K562 (cell line): ENCODE data around the gene ABCA1. TPM values are rescaled to one million over a fixed set of nuclear protein-coding genes. Genes with fewer than 3 reads are reported as not detected.

Experiments used
- ARHGAP35 ChIP-seq: fragments of 450-650 bp; IDR thresholded peaks from 2 replicates; pipeline ENCODE4 v1.6.1; 2018; ENCODE audit not compliant: partially characterized antibody
- CEBPB ChIP-seq: fragments of 450-650 bp; IDR thresholded peaks from 2 replicates; pipeline ENCODE4 v1.6.1; 2016; ENCODE audit warnings: missing genetic modification characterization, missing compliant biosample characterization
- DPF2 ChIP-seq: fragments of 450-650 bp; IDR thresholded peaks from 2 replicates; pipeline ENCODE4 v1.6.1; 2016
- ELF2 ChIP-seq: fragments of 250-450 bp; sonication (Bioruptor Pico); IDR thresholded peaks from 2 replicates; pipeline ENCODE4 v1.5.0; 2021; ENCODE audit warnings: mild to moderate bottlenecking
- MTA3 ChIP-seq: fragments of 450-650 bp; formaldehyde crosslinking; IDR thresholded peaks from 2 replicates; pipeline ENCODE4 v1.6.1; 2017; ENCODE audit warnings: mild to moderate bottlenecking, borderline replicate concordance
- NBN ChIP-seq: fragments of 450-650 bp; IDR thresholded peaks from 2 replicates; pipeline ENCODE4 v1.6.1; 2016; ENCODE audit warnings: low read depth, mild to moderate bottlenecking
- POLR2A ChIP-seq: fragments of 450-650 bp; conservative IDR thresholded peaks from 2 replicates; pipeline ENCODE4 v1.6.1; 2016
- PTRF ChIP-seq: fragments of 450-650 bp; IDR thresholded peaks from 2 replicates; pipeline ENCODE4 v1.6.1; 2016; ENCODE audit warnings: mild to moderate bottlenecking, missing genetic modification characterization, missing compliant biosample characterization
- PYGO2 ChIP-seq: fragments of 450-650 bp; IDR thresholded peaks from 2 replicates; pipeline ENCODE4 v1.6.1; 2016; ENCODE audit warnings: mild to moderate bottlenecking, missing genetic modification characterization, moderate library complexity, missing compliant biosample characterization
- RAD51 ChIP-seq: fragments of 450-650 bp; IDR thresholded peaks from 2 replicates; pipeline ENCODE4 v1.7.1; 2016; ENCODE audit warnings: low read depth, mild to moderate bottlenecking, borderline replicate concordance
- RBBP5 ChIP-seq: fragments of 200-600 bp; sonication (generic); IDR thresholded peaks from 2 replicates; pipeline ENCODE4 v1.6.1; 2012; ENCODE audit warnings: borderline replicate concordance, mild to moderate bottlenecking, low read length, control low read depth, inconsistent platforms; ENCODE audit not compliant: insufficient read depth, poor library complexity, severe bottlenecking
- RFX5 ChIP-seq: IDR thresholded peaks from 2 replicates; pipeline ENCODE4 v1.6.1; 2011; ENCODE audit warnings: low read depth, mild to moderate bottlenecking, improper control_type of control experiment, low read length
- TBL1XR1 ChIP-seq, 2 experiments: IDR thresholded peaks; 2 replicates each; pipeline ENCODE4 v1.6.1; 2012; ENCODE audit warnings: improper control_type of control experiment in 2 of 2, low read length in 2 of 2, mild to moderate bottlenecking in 1 of 2
- THRAP3 ChIP-seq: fragments of 450-650 bp; IDR thresholded peaks from 2 replicates; pipeline ENCODE4 v1.6.1; 2016; ENCODE audit warnings: mild to moderate bottlenecking, inconsistent platforms, borderline replicate concordance
- TOE1 ChIP-seq, 2 experiments: fragments of 450-650 bp in 1 of 2; sonication (generic) in 1 of 2; formaldehyde crosslinking in 1 of 2; IDR thresholded peaks; 2 replicates each; pipeline versions ENCODE4 v1.7.1 to v1.8.0; 2016 to 2022; ENCODE audit warnings: borderline replicate concordance in 2 of 2, mild to moderate bottlenecking in 2 of 2, antibody characterized with exemption in 1 of 2, inconsistent platforms in 1 of 2, low read depth in 1 of 2, missing genetic modification reagents in 1 of 2, moderate library complexity in 1 of 2
- TRIM28 ChIP-seq: fragments of 450-650 bp; IDR thresholded peaks from 2 replicates; pipeline ENCODE4 v1.6.1; 2017
- ZC3H8 ChIP-seq: fragments of 450-650 bp; IDR thresholded peaks from 2 replicates; pipeline ENCODE4 v1.6.1; 2017
- ZNF76 ChIP-seq: fragments of 250-450 bp; sonication (Bioruptor Pico); IDR thresholded peaks from 2 replicates; pipeline ENCODE4 v1.4.0; 2020; ENCODE audit warnings: mild to moderate bottlenecking, moderate library complexity, borderline replicate concordance
- polyA plus RNA-seq, 8 experiments: library from polyadenylated mRNA; depleted of rRNA in 4 of 8; stranded (reverse) in 5 of 8; unstranded in 3 of 8; fragments of >200 nt; fragmentation: Nextera tagmentation in 2 of 8; fragmentation: Illumina TruSeq in 1 of 8; extraction: Ambion mirVana in 2 of 8; extraction: Trizol in 1 of 8; gene quantifications; 2 replicates each; pipeline versions ENCODE4 v1.2.1 to v1.2.3, GENCODE V29; 2011 to 2014; ENCODE audit warnings: inconsistent platforms in 1 of 8, missing spikeins in 1 of 8
- total RNA-seq, 7 experiments: library from RNA; depleted of rRNA in 6 of 7; stranded (reverse); fragments of >200 nt in 6 of 7; fragmentation: Illumina TruSeq in 2 of 7; extraction: Trizol in 2 of 7; gene quantifications; 2 replicates each; pipeline versions ENCODE4 v1.2.1 to v1.2.3, GENCODE V29; 2011 to 2021; ENCODE audit warnings: low replicate concordance in 1 of 7
- TF ChIP-seq, protein P1 (sequence below): fragments of 450-650 bp; IDR thresholded peaks from 2 replicates; pipeline ENCODE4 v1.6.1; 2016; ENCODE audit warnings: missing biosample characterization, missing genetic modification characterization
- TF ChIP-seq, protein P2 (sequence below): sonication (generic); formaldehyde crosslinking; IDR thresholded peaks from 2 replicates; pipeline ENCODE4 v1.8.1; 2022; ENCODE audit warnings: missing genetic modification reagents
- TF ChIP-seq, protein P3 (sequence below): fragments of 450-650 bp; IDR thresholded peaks from 2 replicates; pipeline ENCODE4 v1.6.1; 2014; ENCODE audit warnings: low read depth, mild to moderate bottlenecking, moderate library complexity, borderline replicate concordance
- TF ChIP-seq, protein P4 (sequence below): sonication (generic); IDR thresholded peaks from 2 replicates; pipeline ENCODE4 v1.6.1; 2016
- TF ChIP-seq, protein P5 (sequence below): fragments of 250-450 bp; sonication (Bioruptor Pico); IDR thresholded peaks from 2 replicates; pipeline ENCODE4 v1.9.0; 2021; ENCODE audit warnings: mild to moderate bottlenecking

Gene ABCA1
- total and polyA plus RNA-seq, 9 of the 15 experiments (the other 6 are each of a cell fraction or from before 2014, with no cell fraction given) = under 0.01 to 0.18 (median 0.02) TPM; not detected in 5

DNA sequence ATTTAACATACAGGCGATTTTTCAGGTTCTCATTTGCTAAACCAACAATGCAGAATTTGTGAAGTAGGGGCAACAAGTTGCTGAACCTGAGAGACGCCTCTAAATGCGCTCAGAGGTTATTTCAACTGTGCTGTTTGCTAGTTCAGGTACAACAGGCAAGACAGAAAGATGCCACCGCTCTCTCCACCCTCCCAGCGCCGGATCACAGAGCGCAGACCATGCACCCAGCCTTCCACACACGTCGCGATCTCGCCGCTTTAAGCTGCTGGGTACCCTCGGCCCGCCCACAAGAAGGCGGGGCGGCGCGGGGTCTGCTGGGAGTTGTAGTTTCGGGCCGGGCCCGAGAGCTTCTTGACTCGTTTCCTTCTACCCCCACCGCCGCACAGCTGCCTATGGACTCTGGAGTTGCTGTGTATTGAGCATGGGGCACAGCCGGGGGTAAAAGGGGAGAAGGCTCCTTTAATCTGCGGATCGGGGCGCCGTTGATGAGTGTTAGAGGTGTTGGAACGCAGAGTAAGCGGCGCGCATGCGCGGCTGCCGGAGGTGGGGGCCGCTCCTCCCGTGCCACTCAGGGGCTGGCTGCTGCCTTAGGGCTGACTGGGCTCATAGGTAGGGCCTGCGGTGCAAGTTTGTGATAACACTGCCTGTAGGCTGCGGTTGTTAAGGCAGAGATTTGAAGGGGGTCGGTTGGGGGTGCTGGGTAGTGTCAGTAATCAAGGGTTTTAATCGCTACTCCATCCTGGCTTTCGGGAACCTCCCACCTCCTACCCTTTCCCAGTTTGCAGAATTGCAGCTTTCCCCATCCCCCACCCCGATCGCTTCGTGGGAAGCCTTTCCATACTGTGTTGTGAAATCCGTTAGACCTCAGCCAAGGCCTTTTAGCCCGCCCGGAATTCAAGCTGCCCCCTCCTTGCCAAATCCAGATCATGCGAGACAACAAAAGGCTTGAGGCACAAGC lies 40.3 kb upstream of the ABCA1 start (continued):
- TF ChIP-seq, protein P1, sequence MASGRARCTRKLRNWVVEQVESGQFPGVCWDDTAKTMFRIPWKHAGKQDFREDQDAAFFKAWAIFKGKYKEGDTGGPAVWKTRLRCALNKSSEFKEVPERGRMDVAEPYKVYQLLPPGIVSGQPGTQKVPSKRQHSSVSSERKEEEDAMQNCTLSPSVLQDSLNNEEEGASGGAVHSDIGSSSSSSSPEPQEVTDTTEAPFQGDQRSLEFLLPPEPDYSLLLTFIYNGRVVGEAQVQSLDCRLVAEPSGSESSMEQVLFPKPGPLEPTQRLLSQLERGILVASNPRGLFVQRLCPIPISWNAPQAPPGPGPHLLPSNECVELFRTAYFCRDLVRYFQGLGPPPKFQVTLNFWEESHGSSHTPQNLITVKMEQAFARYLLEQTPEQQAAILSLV (tag) = no peak
- TF ChIP-seq PTRF (tag) = no peak
- TF ChIP-seq, protein P2, sequence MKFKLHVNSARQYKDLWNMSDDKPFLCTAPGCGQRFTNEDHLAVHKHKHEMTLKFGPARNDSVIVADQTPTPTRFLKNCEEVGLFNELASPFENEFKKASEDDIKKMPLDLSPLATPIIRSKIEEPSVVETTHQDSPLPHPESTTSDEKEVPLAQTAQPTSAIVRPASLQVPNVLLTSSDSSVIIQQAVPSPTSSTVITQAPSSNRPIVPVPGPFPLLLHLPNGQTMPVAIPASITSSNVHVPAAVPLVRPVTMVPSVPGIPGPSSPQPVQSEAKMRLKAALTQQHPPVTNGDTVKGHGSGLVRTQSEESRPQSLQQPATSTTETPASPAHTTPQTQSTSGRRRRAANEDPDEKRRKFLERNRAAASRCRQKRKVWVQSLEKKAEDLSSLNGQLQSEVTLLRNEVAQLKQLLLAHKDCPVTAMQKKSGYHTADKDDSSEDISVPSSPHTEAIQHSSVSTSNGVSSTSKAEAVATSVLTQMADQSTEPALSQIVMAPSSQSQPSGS = no peak
- no peak for TF ChIP-seq ELF2 (CRISPR knock-in tag)
- no peak for TF ChIP-seq TRIM28
- TF ChIP-seq, protein P3, sequence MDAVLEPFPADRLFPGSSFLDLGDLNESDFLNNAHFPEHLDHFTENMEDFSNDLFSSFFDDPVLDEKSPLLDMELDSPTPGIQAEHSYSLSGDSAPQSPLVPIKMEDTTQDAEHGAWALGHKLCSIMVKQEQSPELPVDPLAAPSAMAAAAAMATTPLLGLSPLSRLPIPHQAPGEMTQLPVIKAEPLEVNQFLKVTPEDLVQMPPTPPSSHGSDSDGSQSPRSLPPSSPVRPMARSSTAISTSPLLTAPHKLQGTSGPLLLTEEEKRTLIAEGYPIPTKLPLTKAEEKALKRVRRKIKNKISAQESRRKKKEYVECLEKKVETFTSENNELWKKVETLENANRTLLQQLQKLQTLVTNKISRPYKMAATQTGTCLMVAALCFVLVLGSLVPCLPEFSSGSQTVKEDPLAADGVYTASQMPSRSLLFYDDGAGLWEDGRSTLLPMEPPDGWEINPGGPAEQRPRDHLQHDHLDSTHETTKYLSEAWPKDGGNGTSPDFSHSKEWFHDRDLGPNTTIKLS = peak; percentile 76
- TF ChIP-seq RBBP5 = no peak
- no peak for TF ChIP-seq ZC3H8
- no peak for TF ChIP-seq NBN
- TF ChIP-seq, protein P4, sequence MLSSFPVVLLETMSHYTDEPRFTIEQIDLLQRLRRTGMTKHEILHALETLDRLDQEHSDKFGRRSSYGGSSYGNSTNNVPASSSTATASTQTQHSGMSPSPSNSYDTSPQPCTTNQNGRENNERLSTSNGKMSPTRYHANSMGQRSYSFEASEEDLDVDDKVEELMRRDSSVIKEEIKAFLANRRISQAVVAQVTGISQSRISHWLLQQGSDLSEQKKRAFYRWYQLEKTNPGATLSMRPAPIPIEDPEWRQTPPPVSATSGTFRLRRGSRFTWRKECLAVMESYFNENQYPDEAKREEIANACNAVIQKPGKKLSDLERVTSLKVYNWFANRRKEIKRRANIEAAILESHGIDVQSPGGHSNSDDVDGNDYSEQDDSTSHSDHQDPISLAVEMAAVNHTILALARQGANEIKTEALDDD = no peak
- TF ChIP-seq ZNF76 (CRISPR knock-in tag) = no peak
- no peak for TF ChIP-seq THRAP3
- peak; percentile 77 for TF ChIP-seq TOE1 (IDR thresholded peaks at IDR 0.05; ENCODE audit: borderline replicate concordance)
- TF ChIP-seq TOE1 (CRISPR knock-in tag; IDR thresholded peaks at IDR 0.05; ENCODE audit: borderline replicate concordance, low read depth) = no peak
- TF ChIP-seq ARHGAP35 = no peak
- no peak for TF ChIP-seq MTA3
- TF ChIP-seq RFX5 = no peak
- TF ChIP-seq POLR2A = no peak
- TF ChIP-seq, protein P5, sequence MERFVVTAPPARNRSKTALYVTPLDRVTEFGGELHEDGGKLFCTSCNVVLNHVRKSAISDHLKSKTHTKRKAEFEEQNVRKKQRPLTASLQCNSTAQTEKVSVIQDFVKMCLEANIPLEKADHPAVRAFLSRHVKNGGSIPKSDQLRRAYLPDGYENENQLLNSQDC (CRISPR knock-in tag) = no peak
- TF ChIP-seq RAD51 = no peak
- no peak for TF ChIP-seq PYGO2 (tag)
- no peak for TF ChIP-seq DPF2
- TF ChIP-seq TBL1XR1 (IDR thresholded peaks at IDR 0.05; ENCODE audit: low read length in 2 of 2) = no peak
- 0 out of 2 replicates have a peak, but pooled peaks have one; percentile 31 for TF ChIP-seq CEBPB
